Stimulated activated CD8-positive, alpha-beta memory T cell treated with anti-CD3 and anti-CD28 coated beads, Interleukin-12 subunit alpha, Interleukin-12 subunit beta, amount 100 ng/mL, for 24 hours (primary cell): ENCODE data around the gene JMJD4.

Experiments
- DNase-seq: peaks from one replicate; pipeline ENCODE4 v3.0.0-alpha.2; 2020; ENCODE audit errors: extremely low read depth

The JMJD4 gene

GRCh38 chr1:227749225-227749624 is 14.1 kb upstream of the JMJD4 start:
- no peak for DNase-seq

- no peak for DNase-seq
Observed at GRCh38 chr1:227748496-227749182, 13.5 kb upstream of the JMJD4 start.

GRCh38 chr1:227747948-227748495 is 12.9 kb upstream of the JMJD4 start:
- no peak for DNase-seq

- DNase-seq, result no peak
Observed at GRCh38 chr1:227747382-227747781, 12.3 kb upstream of the JMJD4 start.

- no peak for DNase-seq
Observed at GRCh38 chr1:227746676-227747075, 11.6 kb upstream of the JMJD4 start.

- DNase-seq, result no peak
Observed at GRCh38 chr1:227745568-227746265, 10.6 kb upstream of the JMJD4 start.

- no peak for DNase-seq
Observed at GRCh38 chr1:227744668-227745067, 9.6 kb upstream of the JMJD4 start.

GRCh38 chr1:227742738-227743715 is 7.9 kb upstream of the JMJD4 start:
- no peak for DNase-seq

GRCh38 chr1:227741166-227741870 is 6.2 kb upstream of the JMJD4 start:
- DNase-seq, result no peak

GRCh38 chr1:227740401-227740960 is 5.4 kb upstream of the JMJD4 start:
- DNase-seq, result no peak

- DNase-seq, result no peak
Observed at GRCh38 chr1:227739636-227740035, 4.5 kb upstream of the JMJD4 start.

- DNase-seq, result no peak
Observed at GRCh38 chr1:227738820-227739219, 3.7 kb upstream of the JMJD4 start.

GRCh38 chr1:227736814-227737432 is 1.8 kb upstream of the JMJD4 start:
- DNase-seq, result no peak

- no peak for DNase-seq
Observed at GRCh38 chr1:227735539-227736285, 610 bp upstream of the JMJD4 start.

- no peak for DNase-seq
Observed at GRCh38 chr1:227734546-227734855, 601 bp downstream of the JMJD4 start.

- DNase-seq, result no peak
Observed at GRCh38 chr1:227733751-227734545, 1.2 kb downstream of the JMJD4 start.

GRCh38 chr1:227733309-227733705 is 1.8 kb downstream of the JMJD4 start:
- no peak for DNase-seq

GRCh38 chr1:227732586-227733308 is 2.4 kb downstream of the JMJD4 start:
- no peak for DNase-seq
